Progenitor cell of endocrine pancreas (in vitro differentiated cells): Measurements from ENCODE around the gene RGP1. TPM values are rescaled to one million over a fixed set of nuclear protein-coding genes. Genes with fewer than 3 reads are reported as not detected.
A peak's percentile ranks its signal among the peaks of the same experiment; 100 is the strongest.

ENCODE experiments used
- DNase-seq: peaks from one replicate; pipeline ENCODE4 v3.0.0; 2021; ENCODE audit warnings: low spot score; ENCODE audit not compliant: unreplicated experiment
- H3K27ac Mint-ChIP-seq: 2 replicates; pipeline ENCODE4 v1.8.0; 2021; ENCODE audit warnings: mild to moderate bottlenecking, moderate library complexity, mixed read lengths
- H3K27me3 Mint-ChIP-seq: 2 replicates; pipeline ENCODE4 v1.8.0; 2021; ENCODE audit warnings: mixed read lengths
- H3K36me3 Mint-ChIP-seq: 2 replicates; pipeline ENCODE4 v1.8.0; 2022; ENCODE audit warnings: mixed read lengths; ENCODE audit not compliant: insufficient read depth
- H3K4me1 Mint-ChIP-seq: 2 replicates; pipeline ENCODE4 v1.8.0; 2021; ENCODE audit warnings: low read depth, mixed read lengths
- H3K4me3 Mint-ChIP-seq: 2 replicates; pipeline ENCODE4 v1.8.0; 2021; ENCODE audit warnings: low read depth, mild to moderate bottlenecking, moderate library complexity, mixed read lengths
- H3K9me3 Mint-ChIP-seq: 2 replicates; pipeline ENCODE4 v1.8.0; 2021; ENCODE audit warnings: low read depth, mixed read lengths
- total RNA-seq: library from RNA; stranded (reverse); gene quantifications from 2 replicates; pipeline ENCODE4 v1.2.1, GENCODE V29; 2021
- TF ChIP-seq, protein P1 (sequence below): fragments of 200-600 bp; sonication (generic); IDR thresholded peaks from one replicate; pipeline ENCODE4 v1.5.0; 2021; ENCODE audit warnings: antibody characterized with exemption, mild to moderate bottlenecking; ENCODE audit not compliant: unreplicated experiment

Gene RGP1
- total RNA-seq, 1 donor from 2014 or later = 40.0 TPM

- no peak for DNase-seq
- no peaks in the 10 kb centered on the region for H3K9me3 Mint-ChIP-seq
- H3K4me1 Mint-ChIP-seq = peaks cover 16% of the 10 kb centered on the region
- H3K4me3 Mint-ChIP-seq = no peak overlapping the region
- peaks cover 11% of the 10 kb centered on the region for H3K36me3 Mint-ChIP-seq
- H3K27ac Mint-ChIP-seq = peak overlapping the region; percentile 95
- TF ChIP-seq, protein P1, sequence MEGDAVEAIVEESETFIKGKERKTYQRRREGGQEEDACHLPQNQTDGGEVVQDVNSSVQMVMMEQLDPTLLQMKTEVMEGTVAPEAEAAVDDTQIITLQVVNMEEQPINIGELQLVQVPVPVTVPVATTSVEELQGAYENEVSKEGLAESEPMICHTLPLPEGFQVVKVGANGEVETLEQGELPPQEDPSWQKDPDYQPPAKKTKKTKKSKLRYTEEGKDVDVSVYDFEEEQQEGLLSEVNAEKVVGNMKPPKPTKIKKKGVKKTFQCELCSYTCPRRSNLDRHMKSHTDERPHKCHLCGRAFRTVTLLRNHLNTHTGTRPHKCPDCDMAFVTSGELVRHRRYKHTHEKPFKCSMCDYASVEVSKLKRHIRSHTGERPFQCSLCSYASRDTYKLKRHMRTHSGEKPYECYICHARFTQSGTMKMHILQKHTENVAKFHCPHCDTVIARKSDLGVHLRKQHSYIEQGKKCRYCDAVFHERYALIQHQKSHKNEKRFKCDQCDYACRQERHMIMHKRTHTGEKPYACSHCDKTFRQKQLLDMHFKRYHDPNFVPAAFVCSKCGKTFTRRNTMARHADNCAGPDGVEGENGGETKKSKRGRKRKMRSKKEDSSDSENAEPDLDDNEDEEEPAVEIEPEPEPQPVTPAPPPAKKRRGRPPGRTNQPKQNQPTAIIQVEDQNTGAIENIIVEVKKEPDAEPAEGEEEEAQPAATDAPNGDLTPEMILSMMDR = no peak
- no peaks in the 10 kb centered on the region for H3K27me3 Mint-ChIP-seq
These were observed 16.1 kb upstream of the RGP1 start for GRCh38 chr9:35732800-35733541.

GRCh38 chr9:35734096-35734495 lies 15.0 kb upstream of the RGP1 start:
- TF ChIP-seq, protein P1 = no peak
- Mint-ChIP-seq H3K27me3 (no peaks in the 10 kb centered on the region), H3K27ac (no peak overlapping the region), H3K36me3 (peaks cover 16% of the 10 kb centered on the region), H3K4me1 (peaks cover 16% of the 10 kb centered on the region), H3K4me3 (peak overlapping the region; percentile 14), H3K9me3 (no peaks in the 10 kb centered on the region)
- no peak for DNase-seq

- Mint-ChIP-seq H3K4me3 (no peak overlapping the region), H3K27me3 (no peaks in the 10 kb centered on the region), H3K9me3 (no peaks in the 10 kb centered on the region), H3K27ac (no peak overlapping the region), H3K36me3 (peaks cover 20% of the 10 kb centered on the region), H3K4me1 (peaks cover 13% of the 10 kb centered on the region)
- DNase-seq = peak; percentile 51
- TF ChIP-seq, protein P1 = peak; percentile 75
These were observed 12.9 kb upstream of the RGP1 start for GRCh38 chr9:35736201-35736633.

DNA sequence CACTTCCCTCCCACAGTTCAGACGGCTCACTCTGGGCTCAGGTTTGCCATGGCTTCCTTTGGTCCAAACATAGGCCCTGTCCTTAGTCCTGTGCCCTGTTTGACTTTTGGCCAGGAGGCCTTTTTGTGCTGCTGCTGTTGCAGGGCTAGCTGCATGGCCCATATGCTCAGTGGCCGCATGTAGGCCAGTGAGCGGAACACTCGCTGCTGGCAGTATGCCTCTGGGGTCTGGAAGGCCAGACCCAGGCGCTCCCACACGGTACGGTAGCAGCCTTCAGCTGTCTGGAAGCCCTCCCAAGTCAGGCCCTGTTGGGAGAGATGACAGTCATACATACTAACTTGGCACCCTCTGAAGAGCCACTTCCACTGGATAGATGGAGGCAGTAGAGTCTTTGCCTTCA lies 11.9 kb upstream of the RGP1 start:
- H3K4me1 Mint-ChIP-seq = peaks cover 8% of the 10 kb centered on the region
- TF ChIP-seq, protein P1 = no peak
- no peak overlapping the region for H3K27ac Mint-ChIP-seq
- H3K27me3 Mint-ChIP-seq = no peaks in the 10 kb centered on the region
- no peaks in the 10 kb centered on the region for H3K9me3 Mint-ChIP-seq
- DNase-seq = no peak
- peaks cover 26% of the 10 kb centered on the region for H3K36me3 Mint-ChIP-seq
- no peak overlapping the region for H3K4me3 Mint-ChIP-seq

DNA sequence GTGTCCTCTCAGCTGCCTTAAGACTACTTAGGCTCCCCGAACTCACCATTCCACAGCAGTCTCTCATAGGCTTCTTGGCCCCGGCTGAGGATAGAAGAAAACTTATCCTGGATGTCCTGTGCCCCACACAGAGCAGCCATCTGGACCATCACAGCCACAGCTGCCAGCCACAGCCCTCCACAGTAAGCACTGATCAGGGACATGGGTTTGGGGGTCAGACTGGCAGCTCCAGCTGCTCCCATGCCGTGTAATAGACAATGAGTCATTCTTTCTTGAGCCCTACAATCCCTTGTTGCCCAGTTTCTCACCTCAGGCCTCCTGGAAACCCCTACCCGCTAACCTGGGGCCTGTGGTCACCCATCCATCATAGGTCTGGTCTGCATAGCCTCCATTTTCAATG lies 10.9 kb upstream of the RGP1 start:
- no peak overlapping the region for H3K27ac Mint-ChIP-seq
- H3K4me3 Mint-ChIP-seq = no peak overlapping the region
- H3K27me3 Mint-ChIP-seq = no peaks in the 10 kb centered on the region
- no peak for DNase-seq
- H3K4me1 Mint-ChIP-seq = peaks cover 3% of the 10 kb centered on the region
- H3K36me3 Mint-ChIP-seq = peaks cover 27% of the 10 kb centered on the region
- no peaks in the 10 kb centered on the region for H3K9me3 Mint-ChIP-seq
- TF ChIP-seq, protein P1 = no peak
